ENCODE data around the gene GORASP2.

GORASP2 gene

DNA sequence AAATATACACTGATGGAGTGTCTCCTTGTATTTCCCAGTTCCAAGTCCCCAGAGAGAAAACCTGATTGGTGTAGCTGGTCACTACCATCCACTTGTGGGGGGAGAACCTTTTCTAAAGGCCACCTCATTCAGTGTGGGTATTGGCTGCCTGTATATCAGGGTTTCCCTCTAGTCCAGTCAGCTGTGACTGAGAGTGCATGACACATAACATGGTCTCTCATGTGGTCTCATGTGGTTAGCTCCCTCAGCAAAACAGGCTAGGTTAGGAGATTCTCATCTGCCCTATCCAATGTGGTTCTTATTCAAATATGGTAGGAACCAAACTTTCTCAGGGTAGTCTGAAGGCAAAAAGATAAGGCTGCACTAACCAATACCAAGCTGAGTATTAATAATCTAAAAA lies 4.1 kb upstream of the GORASP2 start:
- no peak for DNase-seq

GRCh38 chr2:170925923-170926322 lies 3.1 kb upstream of the GORASP2 start:
- no peak for DNase-seq

GRCh38 chr2:170926743-170927297 lies 2.2 kb upstream of the GORASP2 start:
- no peak for DNase-seq

DNA sequence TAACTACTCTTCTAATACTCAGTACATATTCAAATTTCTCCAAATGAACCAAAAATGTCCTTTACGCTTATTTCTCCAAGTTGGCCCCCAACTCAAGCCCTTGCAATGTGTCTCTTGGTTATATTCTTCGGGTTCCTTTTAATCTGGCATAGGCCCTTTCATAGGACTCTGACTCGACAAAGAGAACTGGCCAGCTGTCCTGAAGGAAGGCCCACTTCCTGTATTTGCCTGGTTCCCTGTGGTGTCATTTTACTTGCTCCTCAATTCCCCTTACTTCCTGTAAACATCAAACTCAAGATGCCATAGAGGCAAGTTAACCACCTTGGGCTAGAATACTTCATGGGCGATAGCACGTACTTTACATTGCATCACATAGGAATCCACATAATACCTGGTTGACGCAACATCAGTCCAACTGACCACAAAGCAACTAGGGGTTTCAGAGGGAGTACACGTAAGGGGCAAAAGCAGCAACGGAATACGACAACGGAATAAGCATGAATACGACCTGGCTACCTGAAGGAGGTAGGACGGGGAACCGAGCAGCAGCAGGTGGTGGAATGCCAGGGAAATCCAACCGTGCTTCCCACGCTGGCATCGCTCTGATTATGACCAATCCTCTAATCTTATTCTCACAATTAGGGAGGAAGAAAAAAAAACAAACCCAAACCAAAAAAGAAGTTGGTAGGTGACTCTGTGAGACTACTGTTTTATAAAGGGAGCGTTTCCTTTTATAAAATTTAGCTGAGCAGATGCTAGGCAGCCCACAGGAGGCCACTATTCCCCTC lies 823 bp upstream of the GORASP2 start:
- no peak for DNase-seq

DNA sequence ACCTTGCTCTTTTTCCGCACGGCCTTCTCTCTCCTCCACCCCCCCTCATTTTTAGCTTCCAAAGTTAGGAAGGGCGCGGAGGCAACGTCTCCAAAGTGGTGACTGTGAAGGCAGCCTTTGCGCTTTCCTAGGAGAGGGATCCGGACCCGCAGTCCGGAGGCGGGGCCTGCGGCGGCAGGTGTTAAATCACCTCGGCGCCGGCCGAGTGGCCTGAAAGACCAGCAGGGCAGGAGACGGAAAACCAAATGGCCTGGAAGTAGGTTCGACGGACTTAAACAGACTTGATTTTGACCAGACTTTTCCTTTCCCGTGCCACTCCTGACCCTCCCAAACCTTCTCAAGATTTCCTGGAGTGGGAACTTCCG lies 615 bp downstream of the GORASP2 start:
- DNase-seq, result peak; percentile 16

GRCh38 chr2:170930131-170930990 lies 1.3 kb downstream of the GORASP2 start:
- peak; percentile 49 for DNase-seq

DNA sequence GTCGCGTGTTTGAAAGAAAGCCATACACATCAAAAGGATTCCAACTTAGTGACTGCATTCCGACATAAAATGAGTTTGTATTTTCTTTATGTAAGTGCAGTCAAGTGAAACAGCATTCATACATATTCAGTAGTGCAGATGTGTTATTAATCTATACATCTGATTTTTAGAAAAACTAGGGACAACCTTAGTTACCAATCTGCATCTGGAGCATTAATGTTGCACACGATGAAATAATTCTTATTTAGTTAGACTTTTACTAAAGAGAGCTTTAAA lies 1.9 kb downstream of the GORASP2 start:
- no peak for DNase-seq

GRCh38 chr2:170932166-170932565 lies 3.1 kb downstream of the GORASP2 start:
- no peak for DNase-seq

DNA sequence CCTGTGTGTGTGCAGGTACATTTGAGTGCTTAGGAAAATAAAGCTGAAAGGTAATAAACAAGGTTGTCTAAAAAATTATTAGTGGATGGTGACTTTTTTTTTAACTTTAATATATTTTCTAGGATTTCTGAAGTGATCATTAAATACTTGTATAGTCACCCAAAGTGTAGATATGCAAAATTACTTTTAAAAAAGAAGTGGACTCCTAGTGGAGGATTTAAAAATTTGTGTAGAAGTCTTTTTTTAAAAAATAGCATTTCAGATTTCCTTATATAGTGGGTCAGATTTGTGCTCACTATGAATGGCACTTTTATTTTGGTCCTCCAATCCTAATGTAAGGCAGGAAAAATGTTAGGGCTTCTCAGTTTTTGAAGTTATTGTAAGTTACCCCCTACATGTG lies 3.9 kb downstream of the GORASP2 start:
- no peak for DNase-seq

GRCh38 chr2:170937709-170938379 lies 8.8 kb downstream of the GORASP2 start:
- no peak for DNase-seq

DNA sequence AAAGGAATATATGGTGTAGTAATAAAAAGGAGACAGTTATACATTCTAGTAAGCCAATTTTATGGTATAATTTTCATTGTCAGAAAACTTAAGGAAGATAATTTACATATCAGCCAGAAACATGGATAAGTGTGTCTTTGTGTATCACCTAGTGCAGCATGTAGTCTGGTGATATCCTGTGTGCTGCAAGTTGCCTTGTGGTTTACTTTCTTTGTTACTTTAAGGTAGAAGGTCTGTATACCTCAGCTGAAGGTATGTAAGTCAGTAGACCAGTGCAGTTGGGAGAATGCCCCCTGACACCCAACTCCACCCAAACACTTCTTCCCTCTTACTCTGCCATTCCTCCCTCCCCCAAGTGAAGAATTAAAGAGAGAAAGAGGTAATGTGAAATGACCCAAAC lies 11.0 kb downstream of the GORASP2 start:
- no peak for DNase-seq

- no peak for DNase-seq
Measured at GRCh38 chr2:170942615-170943014, 13.6 kb downstream of the GORASP2 start.

GRCh38 chr2:170943041-170943440 lies 14.0 kb downstream of the GORASP2 start:
- DNase-seq, result no peak

- no peak for DNase-seq
Measured at GRCh38 chr2:170943596-170943995, 14.5 kb downstream of the GORASP2 start.

DNA sequence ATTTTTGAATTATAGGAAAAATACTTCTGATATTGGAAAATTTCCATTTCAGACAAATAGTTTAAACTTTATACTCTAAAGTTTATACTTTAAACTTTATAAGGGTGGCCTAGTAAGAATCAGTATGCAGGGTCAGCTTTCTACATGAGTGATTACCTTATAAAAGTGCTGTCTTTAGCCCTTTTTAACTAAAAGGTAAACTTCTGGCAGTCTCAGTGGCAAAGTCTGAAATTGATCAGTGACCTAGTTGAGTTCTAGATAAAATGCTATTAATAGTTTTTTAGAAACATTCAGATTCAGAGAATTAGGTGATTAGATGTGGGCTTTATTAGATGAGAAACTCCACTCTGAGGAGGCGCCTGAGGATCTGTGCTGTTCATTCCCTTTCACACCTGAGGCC lies 15.5 kb downstream of the GORASP2 start:
- DNase-seq, result no peak

DNA sequence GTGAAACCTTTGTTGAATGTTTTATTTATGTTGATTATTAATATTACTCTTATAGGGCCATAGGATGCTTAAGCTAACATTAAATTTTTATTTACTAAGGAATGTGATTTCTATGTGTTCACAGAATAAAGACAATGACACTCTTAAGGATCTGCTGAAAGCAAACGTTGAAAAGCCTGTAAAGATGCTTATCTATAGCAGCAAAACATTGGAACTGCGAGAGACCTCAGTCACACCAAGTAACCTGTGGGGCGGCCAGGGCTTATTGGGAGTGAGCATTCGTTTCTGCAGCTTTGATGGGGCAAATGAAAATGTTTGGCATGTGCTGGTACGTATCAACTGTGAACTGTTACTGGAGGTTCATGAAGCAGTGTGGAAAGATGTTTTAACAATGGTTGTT lies 20.4 kb downstream of the GORASP2 start:
- DNase-seq, result no peak

DNA sequence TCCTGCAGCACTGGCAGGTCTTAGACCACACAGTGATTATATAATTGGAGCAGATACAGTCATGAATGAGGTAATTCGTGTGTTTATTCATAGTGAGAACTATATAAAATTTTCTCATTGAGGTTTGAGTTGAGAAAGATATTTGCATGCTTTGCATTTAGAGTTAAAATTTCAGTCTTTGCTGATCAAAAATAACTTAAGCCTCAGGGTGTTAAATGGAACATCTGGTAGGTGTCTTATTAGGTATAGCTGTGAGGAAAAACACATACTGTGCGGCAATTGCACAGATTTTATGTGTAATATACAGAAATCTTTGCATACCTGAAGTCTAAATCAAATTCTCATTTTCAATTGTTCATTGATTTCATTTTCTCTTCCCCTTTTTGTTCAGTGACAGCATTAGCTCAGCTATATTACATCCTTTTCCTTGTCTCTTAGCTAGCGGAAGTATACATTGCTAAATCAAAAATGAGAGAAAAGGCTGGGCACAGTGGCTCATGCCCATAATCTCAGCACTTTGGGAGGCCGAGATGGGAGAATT lies 21.2 kb downstream of the GORASP2 start:
- DNase-seq, result no peak

DNA sequence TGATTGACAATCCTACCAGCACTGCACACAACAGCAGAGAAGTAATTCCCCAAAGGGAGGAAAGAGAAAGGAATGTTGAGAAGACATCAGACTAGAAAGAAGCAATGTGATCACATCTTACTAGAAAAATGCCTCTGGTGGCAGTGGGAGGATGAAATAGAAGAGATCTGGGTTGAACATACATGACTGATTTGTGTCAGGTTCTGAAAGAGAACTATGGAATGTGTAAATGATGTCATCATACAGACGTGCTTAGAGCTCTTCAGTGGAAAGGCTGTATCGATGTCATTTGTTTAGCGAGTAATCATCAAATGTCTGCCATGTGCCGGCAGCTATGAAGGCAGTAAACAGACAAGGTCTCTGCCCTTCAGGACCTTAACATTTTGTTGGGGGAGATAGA lies 24.9 kb downstream of the GORASP2 start:
- no peak for DNase-seq

DNA sequence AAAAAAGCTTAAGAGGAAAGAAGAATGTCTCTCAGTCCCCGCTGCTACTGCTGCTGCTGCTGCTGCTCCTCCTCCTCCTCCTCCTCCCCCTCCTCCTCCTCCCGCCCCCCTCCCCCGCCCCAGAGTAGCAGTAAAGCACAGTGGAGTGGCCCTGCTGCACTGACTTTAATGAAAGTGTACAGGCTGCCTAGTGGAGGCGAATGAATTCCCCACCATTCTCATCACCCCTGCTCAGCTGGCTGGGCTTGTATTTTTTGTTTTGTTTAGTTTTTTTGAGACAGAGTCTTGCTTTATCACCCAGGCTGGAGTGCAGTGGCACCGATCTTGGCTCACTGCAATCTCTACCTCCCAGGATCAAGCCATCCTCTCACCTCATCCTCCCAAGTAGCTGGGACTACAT lies 34.3 kb downstream of the GORASP2 start:
- DNase-seq, result no peak

DNA sequence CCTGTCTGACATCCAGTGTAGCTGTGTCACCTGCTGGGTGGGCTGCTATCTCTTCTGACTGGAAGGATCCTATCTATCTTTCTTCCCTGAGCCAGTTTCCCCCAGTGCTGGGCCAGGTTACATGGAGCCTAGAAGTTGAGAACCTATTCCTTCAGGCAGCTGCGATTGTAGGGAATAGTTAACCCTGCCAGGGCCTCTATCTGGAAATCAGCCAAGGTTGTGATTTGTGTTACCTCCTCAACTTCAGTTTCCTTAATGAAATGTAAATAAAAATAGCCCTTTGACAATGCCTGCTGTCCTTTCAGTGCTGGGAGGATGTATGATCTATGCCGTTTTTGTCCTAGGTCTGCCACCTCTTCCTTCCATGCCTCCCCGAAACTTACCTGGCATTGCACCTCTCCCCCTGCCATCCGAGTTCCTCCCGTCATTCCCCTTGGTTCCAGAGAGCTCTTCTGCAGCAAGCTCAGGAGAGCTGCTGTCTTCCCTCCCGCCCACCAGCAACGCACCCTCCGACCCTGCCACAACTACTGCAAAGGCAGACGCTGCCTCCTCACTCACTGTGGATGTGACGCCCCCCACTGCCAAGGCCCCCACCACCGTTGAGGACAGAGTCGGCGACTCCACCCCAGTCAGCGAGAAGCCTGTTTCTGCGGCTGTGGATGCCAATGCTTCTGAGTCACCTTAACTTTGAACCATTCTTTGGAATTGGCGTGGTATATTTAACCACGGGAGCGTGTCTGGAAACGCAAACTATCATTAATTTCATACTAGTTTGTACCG lies 36.6 kb downstream of the GORASP2 start:
- no peak for DNase-seq

DNA sequence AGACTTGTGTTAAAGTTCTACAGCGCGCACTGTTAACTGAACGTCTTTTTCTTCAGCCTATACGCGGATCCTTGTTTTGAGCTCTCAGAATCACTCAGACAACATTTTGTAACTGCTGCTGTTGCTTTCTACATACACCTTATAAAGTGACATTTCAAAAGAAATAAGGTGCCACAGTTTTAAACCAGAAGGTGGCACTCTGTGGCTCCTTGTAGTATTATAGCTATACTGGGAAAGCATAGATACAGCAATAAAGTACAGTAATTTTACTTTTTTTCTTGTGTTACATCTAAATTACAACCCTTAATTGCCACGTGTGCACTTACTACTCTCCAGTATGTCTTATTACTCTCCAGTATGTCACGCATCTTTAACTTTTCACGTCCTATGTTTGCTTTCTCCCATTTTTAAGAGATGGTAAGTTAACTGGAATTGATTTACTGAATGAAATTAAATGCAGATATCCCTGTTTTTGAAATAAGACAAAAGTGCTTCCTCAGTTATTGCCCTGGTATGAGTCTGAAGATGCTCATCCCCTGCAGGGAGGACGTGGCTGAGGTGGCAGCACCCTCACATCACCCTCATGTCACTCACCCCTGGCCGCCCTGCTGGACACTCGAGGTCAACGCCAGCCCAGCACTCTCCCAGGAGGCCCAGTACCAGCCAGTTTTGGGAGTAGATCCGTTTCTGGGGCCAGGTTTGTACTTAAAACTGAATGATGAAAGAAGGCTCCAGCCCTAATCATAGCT lies 37.8 kb downstream of the GORASP2 start:
- DNase-seq, result no peak

GRCh38 chr2:170967553-170967952 lies 38.5 kb downstream of the GORASP2 start:
- no peak for DNase-seq
